Mucosa of rectum (tissue), 2 donors: ENCODE data around the gene SLC38A1.

ENCODE experiments used
- H3K27ac ChIP-seq, 2 donors: one replicate each; pipeline ENCODE4 v1.7.0; 2013; ENCODE audit warnings: inconsistent platforms in 2 of 2, low read depth in 2 of 2, low read length in 2 of 2
- H3K27me3 ChIP-seq, 2 donors: one replicate each; pipeline ENCODE4 v1.7.0; 2013; ENCODE audit warnings: low read length in 2 of 2; ENCODE audit not compliant: control insufficient read depth in 2 of 2, insufficient read depth in 2 of 2
- H3K36me3 ChIP-seq, 2 donors: one replicate each; pipeline ENCODE4 v1.7.0; 2013; ENCODE audit warnings: low read length in 2 of 2; ENCODE audit not compliant: control insufficient read depth in 2 of 2, insufficient read depth in 2 of 2
- H3K4me1 ChIP-seq, 2 donors: one replicate each; pipeline ENCODE4 v1.7.0; 2013; ENCODE audit warnings: low read length in 2 of 2, mild to moderate bottlenecking in 1 of 2; ENCODE audit not compliant: control insufficient read depth in 2 of 2, insufficient read depth in 2 of 2
- H3K4me3 ChIP-seq, 2 donors: one replicate each; pipeline ENCODE4 v1.7.0; 2013; ENCODE audit warnings: low read length in 2 of 2
- H3K9ac ChIP-seq, 2 donors: one replicate each; pipeline ENCODE4 v1.7.0; 2013; ENCODE audit warnings: low read length in 2 of 2, low read depth in 1 of 2, mild to moderate bottlenecking in 1 of 2
- H3K9me3 ChIP-seq, 2 donors: one replicate each; pipeline ENCODE4 v1.7.0; 2013; ENCODE audit warnings: low read length in 2 of 2; ENCODE audit not compliant: control insufficient read depth in 2 of 2
- donor health status: healthy.
- donor health status: Normal muscosa, but diverticular disease.

The SLC38A1 gene

GRCh38 chr12:46219132-46219876, 49.5 kb downstream of the SLC38A1 start:
- H3K4me3 ChIP-seq, result peak overlapping the region in 1 of 2 donors; percentile 17
- H3K27ac ChIP-seq, result peak overlapping the region; percentile 68 to 72
- H3K27me3 ChIP-seq, result no peaks in the 10 kb centered on the region
- peaks cover 5 to 12% of the 10 kb centered on the region in 2 donors for H3K36me3 ChIP-seq
- no peaks in the 10 kb centered on the region for H3K9me3 ChIP-seq
- H3K9ac ChIP-seq, result peak overlapping the region in 1 of 2 donors; percentile 13
- H3K4me1 ChIP-seq, result peaks cover 28 to 37% of the 10 kb centered on the region in 2 donors

GRCh38 chr12:46218322-46219095, 50.3 kb downstream of the SLC38A1 start:
- H3K36me3 ChIP-seq, result peaks cover 0 to 7% of the 10 kb centered on the region in 2 donors
- no peaks in the 10 kb centered on the region for H3K27me3 ChIP-seq
- H3K4me1 ChIP-seq, result peaks cover 28 to 37% of the 10 kb centered on the region in 2 donors
- peak overlapping the region in 1 of 2 donors; percentile 17 for H3K4me3 ChIP-seq
- no peak overlapping the region for H3K9ac ChIP-seq
- no peaks in the 10 kb centered on the region for H3K9me3 ChIP-seq
- peak overlapping the region; percentile 68 to 72 for H3K27ac ChIP-seq

- H3K4me1 ChIP-seq, result peaks cover 28 to 37% of the 10 kb centered on the region in 2 donors
- H3K36me3 ChIP-seq, result peaks cover 0 to 10% of the 10 kb centered on the region in 2 donors
- H3K4me3 ChIP-seq, result peak overlapping the region in 1 of 2 donors; percentile 17
- H3K27ac ChIP-seq, result peak overlapping the region; percentile 68 to 72
- no peaks in the 10 kb centered on the region for H3K9me3 ChIP-seq
- H3K27me3 ChIP-seq, result no peaks in the 10 kb centered on the region
- H3K9ac ChIP-seq, result peak overlapping the region in 1 of 2 donors; percentile 5
Measured at GRCh38 chr12:46217541-46218321, 51.1 kb downstream of the SLC38A1 start.

GRCh38 chr12:46214668-46215436, 54.0 kb downstream of the SLC38A1 start:
- H3K9me3 ChIP-seq, result no peaks in the 10 kb centered on the region
- H3K4me1 ChIP-seq, result peaks cover 22 to 37% of the 10 kb centered on the region in 2 donors
- H3K27me3 ChIP-seq, result no peaks in the 10 kb centered on the region
- H3K27ac ChIP-seq, result peak overlapping the region; percentile 55 to 63
- H3K9ac ChIP-seq, result peak overlapping the region in 1 of 2 donors; percentile 5
- peaks cover 0 to 12% of the 10 kb centered on the region in 2 donors for H3K36me3 ChIP-seq
- H3K4me3 ChIP-seq, result peak overlapping the region in 1 of 2 donors; percentile 39

GRCh38 chr12:46212108-46212982, 56.5 kb downstream of the SLC38A1 start:
- no peaks in the 10 kb centered on the region for H3K9me3 ChIP-seq
- peaks cover under 1 to 8% of the 10 kb centered on the region in 2 donors for H3K36me3 ChIP-seq
- H3K27ac ChIP-seq, result no peak overlapping the region
- no peak overlapping the region for H3K4me3 ChIP-seq
- no peak overlapping the region for H3K9ac ChIP-seq
- peaks cover 15 to 26% of the 10 kb centered on the region in 2 donors for H3K4me1 ChIP-seq
- H3K27me3 ChIP-seq, result no peaks in the 10 kb centered on the region

- no peak overlapping the region for H3K4me3 ChIP-seq
- H3K36me3 ChIP-seq, result peaks cover 11 to 15% of the 10 kb centered on the region in 2 donors
- no peak overlapping the region for H3K9ac ChIP-seq
- no peaks in the 10 kb centered on the region for H3K27me3 ChIP-seq
- peaks cover 13 to 16% of the 10 kb centered on the region in 2 donors for H3K4me1 ChIP-seq
- no peaks in the 10 kb centered on the region for H3K9me3 ChIP-seq
- H3K27ac ChIP-seq, result peak overlapping the region in 1 of 2 donors; percentile 17
Measured at GRCh38 chr12:46210873-46211439, 57.9 kb downstream of the SLC38A1 start.

- Histone ChIP-seq H3K4me3 (no peak overlapping the region), H3K36me3 (peaks cover 14 to 19% of the 10 kb centered on the region in 2 donors), H3K27me3 (no peaks in the 10 kb centered on the region), H3K4me1 (peaks cover 10 to 11% of the 10 kb centered on the region in 2 donors), H3K9ac (no peak overlapping the region), H3K27ac (peak overlapping the region in 1 of 2 donors; percentile 41), H3K9me3 (no peaks in the 10 kb centered on the region)
Measured at GRCh38 chr12:46209914-46210872, 58.6 kb downstream of the SLC38A1 start.

GRCh38 chr12:46209170-46209569, 59.7 kb downstream of the SLC38A1 start:
- no peaks in the 10 kb centered on the region for H3K27me3 ChIP-seq
- no peak overlapping the region for H3K27ac ChIP-seq
- peaks cover 3 to 7% of the 10 kb centered on the region in 2 donors for H3K4me1 ChIP-seq
- H3K36me3 ChIP-seq, result peaks cover 19% of the 10 kb centered on the region in 2 donors
- H3K4me3 ChIP-seq, result no peak overlapping the region
- H3K9ac ChIP-seq, result no peak overlapping the region
- no peaks in the 10 kb centered on the region for H3K9me3 ChIP-seq
